IMR-90 (cell line): ENCODE measurements around the gene SPRED3. TPM values are rescaled to one million over a fixed set of nuclear protein-coding genes. Genes with fewer than 3 reads are reported as not detected.

Experiments used
- ATAC-seq: fragments of 200-7000 bp; cut with Tn5 transposase; 2 replicates; pipeline ENCODE4 v1.9.1; 2020; ENCODE audit warnings: low read depth, mild to moderate bottlenecking, moderate library complexity
- BruUV-seq: library from RNA; stranded (reverse); fragments of 400-500 nt; replicated peaks from 2 replicates; lab custom pipeline; 2021; lab: Mats Ljungman, UMichigan
- CTCF ChIA-PET: fragments of 300-600 bp; formaldehyde crosslinking; extraction: SDS; loops from one replicate; lab custom pipeline; 2021; ENCODE audit warnings: antibody characterized with exemption; lab: Yijun Ruan, JAX
- POLR2A ChIA-PET: fragments of 300-600 bp; sonication (Branson Sonifier 250); formaldehyde crosslinking; loops from one replicate; lab custom pipeline; 2022; ENCODE audit warnings: antibody characterized with exemption; ENCODE audit not compliant: unreplicated experiment; lab: Charles Lee
- DNase-seq: peaks from one replicate; pipeline ENCODE4 v3.0.0; 2013
- H2AFZ ChIP-seq: replicated peaks from 2 replicates; pipeline ENCODE3; 2013; ENCODE audit warnings: low read length, mild to moderate bottlenecking; ENCODE audit not compliant: poor library complexity
- H2AK5ac ChIP-seq: 2 replicates; pipeline ENCODE4 v1.6.1; 2013; ENCODE audit warnings: low read depth, low read length, inconsistent platforms
- H2AK9ac ChIP-seq: replicated peaks from 2 replicates; pipeline ENCODE3; 2013; ENCODE audit warnings: mild to moderate bottlenecking, low read depth, low read length, moderate library complexity; ENCODE audit not compliant: poor library complexity
- H2BK120ac ChIP-seq: 2 replicates; pipeline ENCODE4 v1.6.1; 2013; ENCODE audit warnings: low read depth, low read length, inconsistent platforms
- H2BK15ac ChIP-seq: 3 replicates; pipeline ENCODE4 v1.6.1; 2013; ENCODE audit warnings: low read depth, low read length, inconsistent platforms
- H2BK20ac ChIP-seq: 2 replicates; pipeline ENCODE4 v1.6.1; 2013; ENCODE audit warnings: low read depth, mild to moderate bottlenecking, inconsistent platforms, low read length, moderate library complexity
- H2BK5ac ChIP-seq: 2 replicates; pipeline ENCODE4 v1.6.1; 2013; ENCODE audit warnings: mild to moderate bottlenecking, low read depth, low read length, inconsistent platforms; ENCODE audit not compliant: poor library complexity, severe bottlenecking
- H3K14ac ChIP-seq: replicated peaks from 2 replicates; pipeline ENCODE4 v1.6.1; 2013; ENCODE audit warnings: low read depth, low read length, inconsistent platforms
- H3K18ac ChIP-seq: 2 replicates; pipeline ENCODE4 v1.6.1; 2013; ENCODE audit warnings: low read depth, low read length, control low read depth
- H3K23ac ChIP-seq: 2 replicates; pipeline ENCODE4 v1.6.1; 2013; ENCODE audit warnings: low read depth, low read length, inconsistent platforms
- H3K27ac ChIP-seq: 2 replicates; pipeline ENCODE4 v1.5.1; 2013; ENCODE audit warnings: mild to moderate bottlenecking, control low read depth, low read length; ENCODE audit not compliant: insufficient read depth
- H3K27me3 ChIP-seq: 2 replicates; pipeline ENCODE4 v1.6.1; 2013; ENCODE audit warnings: low read length; ENCODE audit not compliant: control insufficient read depth, insufficient read depth
- H3K36me3 ChIP-seq: 2 replicates; pipeline ENCODE4 v1.6.1; 2013; ENCODE audit warnings: low read length, mixed read lengths; ENCODE audit not compliant: control insufficient read depth, insufficient read depth
- H3K4ac ChIP-seq: 2 replicates; pipeline ENCODE4 v1.6.1; 2013; ENCODE audit warnings: low read depth, low read length, inconsistent platforms
- H3K4me1 ChIP-seq: 2 replicates; pipeline ENCODE4 v1.6.1; 2013; ENCODE audit warnings: low read length, mixed read lengths; ENCODE audit not compliant: control insufficient read depth, insufficient read depth
- H3K4me2 ChIP-seq: 2 replicates; pipeline ENCODE4 v1.6.1; 2013; ENCODE audit warnings: low read depth, mild to moderate bottlenecking, control low read depth, low read length, moderate library complexity
- H3K4me3 ChIP-seq: 2 replicates; pipeline ENCODE4 v1.5.1; 2013; ENCODE audit warnings: low read depth, mild to moderate bottlenecking, control low read depth, low read length, moderate library complexity; ENCODE audit not compliant: insufficient read depth
- H3K56ac ChIP-seq: 2 replicates; pipeline ENCODE4 v1.6.1; 2013; ENCODE audit warnings: low read length, inconsistent platforms; ENCODE audit not compliant: insufficient read depth; ENCODE audit errors: extremely low read depth
- H3K79me1 ChIP-seq, 2 experiments: 2 replicates each; pipeline ENCODE4 v1.6.1; 2013; ENCODE audit warnings: low read length in 2 of 2, inconsistent platforms in 1 of 2, low read depth in 1 of 2
- H3K9ac ChIP-seq: 2 replicates; pipeline ENCODE4 v1.6.1; 2013; ENCODE audit warnings: low read depth, low read length, control low read depth
- H3K9me1 ChIP-seq: 2 replicates; pipeline ENCODE4 v1.6.1; 2013; ENCODE audit warnings: low read length, inconsistent platforms; ENCODE audit not compliant: insufficient read depth
- H3K9me3 ChIP-seq: 2 replicates; pipeline ENCODE4 v1.6.1; 2013; ENCODE audit warnings: low read length; ENCODE audit not compliant: control insufficient read depth, insufficient read depth
- H4K20me1 ChIP-seq: 2 replicates; pipeline ENCODE4 v1.6.1; 2013; ENCODE audit warnings: low read length, inconsistent platforms; ENCODE audit not compliant: insufficient read depth
- H4K5ac ChIP-seq: 2 replicates; pipeline ENCODE4 v1.6.1; 2013; ENCODE audit warnings: mild to moderate bottlenecking, low read depth, low read length, control low read depth
- H4K8ac ChIP-seq, 2 experiments: 2 replicates each; pipeline ENCODE4 v1.6.1; 2013; ENCODE audit warnings: low read depth in 2 of 2, low read length in 2 of 2, control low read depth in 1 of 2, inconsistent platforms in 1 of 2
- H4K91ac ChIP-seq: 2 replicates; pipeline ENCODE4 v1.6.1; 2013; ENCODE audit warnings: low read depth, low read length, inconsistent platforms; ENCODE audit not compliant: insufficient read depth
- CEBPB ChIP-seq: IDR thresholded peaks from 2 replicates; pipeline ENCODE4 v1.6.1; 2012; ENCODE audit warnings: low read depth, low read length, improper control_type of control experiment
- CHD1 ChIP-seq: IDR thresholded peaks from 2 replicates; pipeline ENCODE4 v1.6.1; 2012; ENCODE audit warnings: low read depth, low read length, improper control_type of control experiment
- MAFK ChIP-seq: IDR thresholded peaks from 2 replicates; pipeline ENCODE4 v1.6.1; 2012; ENCODE audit warnings: low read depth, low read length, improper control_type of control experiment
- MXI1 ChIP-seq: IDR thresholded peaks from 2 replicates; pipeline ENCODE4 v1.6.1; 2012; ENCODE audit warnings: low read depth, mild to moderate bottlenecking, low read length, moderate library complexity, borderline replicate concordance
- NFE2L2 ChIP-seq: fragments of 150-350 bp; IDR thresholded peaks from 2 replicates; pipeline ENCODE4 v1.6.1; 2016; ENCODE audit warnings: low read depth, mild to moderate bottlenecking, low read length
- POLR2A ChIP-seq: IDR thresholded peaks from 2 replicates; pipeline ENCODE4 v1.6.1; 2012; ENCODE audit warnings: mild to moderate bottlenecking, low read depth, low read length
- RCOR1 ChIP-seq: IDR thresholded peaks from 2 replicates; pipeline ENCODE4 v1.6.1; 2012; ENCODE audit warnings: mild to moderate bottlenecking, low read length, improper control_type of control experiment; ENCODE audit not compliant: insufficient replicate concordance
- SMC3 ChIP-seq: fragments of 150-350 bp; IDR thresholded peaks from 2 replicates; pipeline ENCODE4 v1.6.1; 2016; ENCODE audit warnings: low read depth, mild to moderate bottlenecking, antibody characterized with exemption, low read length, moderate library complexity
- USF2 ChIP-seq: fragments of 150-350 bp; IDR thresholded peaks from 2 replicates; pipeline ENCODE4 v1.6.1; 2017; ENCODE audit warnings: mild to moderate bottlenecking, antibody characterized with exemption, low read length, low read depth
- WGBS, 2 experiments: methylation state at CpG; one replicate each; pipeline versions ENCODE4 v1.1.5 to v1.1.7; 2013; ENCODE audit warnings: missing lambda C conversion rate in 2 of 2; ENCODE audit not compliant: insufficient read length in 1 of 2; ENCODE audit errors: extremely low coverage in 2 of 2; 5-methylcytosine and 5-hydroxymethylcytosine counted together
- dilution Hi-C: fragments of 300-500 bp; cut with HindIII; formaldehyde crosslinking; loops from one replicate; pipeline ENCODE4 v1.14.3; 2018; ENCODE audit warnings: low sequenced_read_pairs; ENCODE audit not compliant: unreplicated experiment
- in situ Hi-C: fragments of 300-500 bp; cut with MboI; formaldehyde crosslinking; loops from 3 replicates; pipeline ENCODE4 v1.14.3; 2019; ENCODE audit warnings: low sequenced_read_pairs, inconsistent platforms, mixed read lengths
- intact Hi-C: fragments of 100-400 bp; cut with micrococcal nuclease; formaldehyde crosslinking; loops from 2 replicates; pipeline ENCODE4 v1.10.0; 2022
- polyA plus RNA-seq, 3 experiments: library from polyadenylated mRNA; depleted of rRNA; stranded (reverse); fragments of >200 nt; gene quantifications; 2 replicates each; pipeline ENCODE4 v1.2.3, GENCODE V29; 2012; ENCODE audit warnings: low replicate concordance in 1 of 3
- total RNA-seq: library from RNA; depleted of rRNA; stranded (reverse); fragments of >200 nt; gene quantifications from 2 replicates; pipeline ENCODE4 v1.2.3, GENCODE V29; 2012

The SPRED3 gene
- total and polyA plus RNA-seq, 2 of the 4 experiments (the other 2 are of a cell fraction): 0.90 to 7.9 TPM

GRCh38 chr19:38386971-38387549 lies 1.4 kb upstream of the SPRED3 start:
- Histone ChIP-seq H3K9me3 (no peaks in the 10 kb centered on the region), H3K79me1 (peaks cover 7 to 54% of the 10 kb centered on the region in 2 experiments; a peak in 3 of 4 replicates), H4K20me1 (peaks cover 8% of the 10 kb centered on the region), H3K27ac (peak overlapping the region; percentile 68), H4K91ac (no peak overlapping the region), H2AK5ac (peak overlapping the region; percentile 91), H2AFZ (peak overlapping the region; percentile 90), H3K23ac (0 out of 2 replicates have a peak overlapping the region, but pooled peaks have one; percentile 8), H3K18ac (no peak overlapping the region), H2AK9ac (peak overlapping the region; percentile 86), H3K4me2 (peak overlapping the region; percentile 65), H4K8ac (peak overlapping the region in 1 of 2 experiments; percentile 41; a peak in 1 of 4 replicates), H3K4me1 (peaks cover 2% of the 10 kb centered on the region), H3K9ac (no peak overlapping the region), H3K4ac (no peak overlapping the region; the same call in 1 of the 2 replicates), H3K4me3 (peak overlapping the region; percentile 67), H3K14ac (no peak overlapping the region; the same call in 1 of the 2 replicates), H4K5ac (no peak overlapping the region), H2BK15ac (no peak overlapping the region; the same call in 2 of the 3 replicates), H3K36me3 (peaks cover 27% of the 10 kb centered on the region), H3K56ac (no peak overlapping the region), H3K9me1 (peaks cover 7% of the 10 kb centered on the region), H2BK20ac (no peak overlapping the region), H3K27me3 (no peaks in the 10 kb centered on the region), H2BK120ac (no peak overlapping the region), H2BK5ac (no peak overlapping the region)
- no TSS peak for BruUV-seq
- POLR2A ChIA-PET: interaction anchor here (1.2 to 2.4 kb wide), 2 partner anchors 11 to 13 kb away, joined by 3 to 12 read pairs; partner anchors contain the start of gene PSMD8
- no peak for ATAC-seq
- dilution Hi-C loops: no loop called here
- in situ Hi-C loops: no loop called here
- WGBS, 2 experiments: 33% methylated on average over 31 of the region's 36 CpGs; no CpG with 5 or more reads in 1 of the 2 experiments
- no peak for DNase-seq
- intact Hi-C loops: loop anchor here (5.0 kb wide), 1 partner anchor 155 kb away; no protein-coding TSS in a partner anchor
- CTCF ChIA-PET: interaction anchor here (0.7 to 1.5 kb wide), 3 partner anchors 11 to 16 kb away, joined by 3 to 6 read pairs (median 4); partner anchors contain the start of genes FAM98C and PSMD8
- TF ChIP-seq NFE2L2: no peak
- TF ChIP-seq MAFK: no peak
- TF ChIP-seq CHD1: no peak
- TF ChIP-seq MXI1: no peak
- no peak for TF ChIP-seq SMC3
- TF ChIP-seq USF2: no peak
- TF ChIP-seq CEBPB: no peak
- TF ChIP-seq POLR2A: no peak
- no peak for TF ChIP-seq RCOR1
